GM12878 (cell line): ENCODE data around the gene PPP2R5C. TPM values are rescaled to one million over a fixed set of nuclear protein-coding genes. Genes with fewer than 3 reads are reported as not detected.

Experiments used
- ATAC-seq: fragments of 200-7000 bp; cut with Tn5 transposase; 3 replicates; pipeline ENCODE4 v1.9.1; 2020; ENCODE audit warnings: mild to moderate bottlenecking, moderate library complexity
- BruUV-seq: library from RNA; stranded (reverse); fragments of 400-500 nt; replicated peaks from 2 replicates; lab custom pipeline; 2021; lab: Mats Ljungman, UMichigan
- CTCF ChIA-PET: fragments of 300-600 bp; sonication (Branson Sonifier 250); formaldehyde crosslinking; extraction: SDS; loops from one replicate; lab custom pipeline; 2021; ENCODE audit warnings: inconsistent platforms; lab: Yijun Ruan, JAX
- POLR2A ChIA-PET: fragments of 350-600 bp; formaldehyde crosslinking; extraction: SDS; loops from one replicate; lab custom pipeline; 2021; ENCODE audit warnings: inconsistent platforms; lab: Charles Lee
- RAD21 ChIA-PET: fragments of 300-600 bp; sonication (Branson Sonifier 250); formaldehyde crosslinking; loops from one replicate; lab custom pipeline; 2023; ENCODE audit warnings: antibody characterized with exemption; ENCODE audit not compliant: unreplicated experiment; lab: Charles Lee
- SMC1A ChIA-PET: fragments of 300-600 bp; sonication (Branson Sonifier 250); formaldehyde crosslinking; loops from one replicate; lab custom pipeline; 2023; ENCODE audit not compliant: unreplicated experiment, uncharacterized antibody; lab: Charles Lee
- DNase-seq: peaks from one replicate; pipeline ENCODE4 v3.0.0-alpha.2; 2011; ENCODE audit warnings: low read depth, low spot score
- FAIRE-seq: peaks from 3 replicates; lab custom pipeline; 2011; peaks lifted over from hg19 to GRCh38; lab: Jason Lieb, UNC
- H2AFZ ChIP-seq: 2 replicates; pipeline ENCODE4 v1.6.0; 2011; ENCODE audit warnings: low read depth, low read length, control low read depth; ENCODE audit not compliant: control insufficient read depth
- H3K27ac ChIP-seq: 2 replicates; pipeline ENCODE4 v1.5.1; 2011; ENCODE audit warnings: control low read depth; ENCODE audit not compliant: control insufficient read depth, insufficient read depth
- H3K27me3 ChIP-seq, 2 experiments: replicated peaks in 1 of 2; 2 replicates each; pipeline versions ENCODE4 v1.6.0 to v1.6.1; 2011; ENCODE audit warnings: low read length in 1 of 2; ENCODE audit not compliant: control insufficient read depth in 2 of 2, insufficient read depth in 2 of 2
- H3K36me3 ChIP-seq, 2 experiments: 2 replicates each; pipeline ENCODE4 v1.5.1; 2011; ENCODE audit warnings: low read length in 1 of 2; ENCODE audit not compliant: control insufficient read depth in 2 of 2, insufficient read depth in 2 of 2
- H3K4me1 ChIP-seq: 2 replicates; pipeline ENCODE4 v1.6.1; 2011; ENCODE audit warnings: mild to moderate bottlenecking, low read length, moderate library complexity, mixed read lengths; ENCODE audit not compliant: control insufficient read depth, insufficient read depth
- H3K4me2 ChIP-seq: 2 replicates; pipeline ENCODE4 v1.6.0; 2011; ENCODE audit warnings: control low read depth; ENCODE audit not compliant: control insufficient read depth, insufficient read depth
- H3K4me3 ChIP-seq: fragments of 200-600 bp; sonication (generic); 2 replicates; pipeline ENCODE4 v1.5.1; 2016
- H3K79me2 ChIP-seq: 2 replicates; pipeline ENCODE4 v1.6.0; 2011; ENCODE audit warnings: low read length; ENCODE audit not compliant: control insufficient read depth, insufficient read depth
- H3K9ac ChIP-seq: 2 replicates; pipeline ENCODE4 v1.8.0; 2011; ENCODE audit warnings: low read length, control low read depth, mixed read lengths; ENCODE audit not compliant: control insufficient read depth, insufficient read depth
- H3K9me3 ChIP-seq: replicated peaks from 3 replicates; pipeline ENCODE4 v1.5.1; 2011; ENCODE audit warnings: mild to moderate bottlenecking, low read length; ENCODE audit not compliant: control insufficient read depth, insufficient read depth
- H4K20me1 ChIP-seq: 2 replicates; pipeline ENCODE4 v1.6.0; 2011; ENCODE audit not compliant: control insufficient read depth, insufficient read depth
- CTCF ChIP-seq, 3 experiments: IDR thresholded peaks in 2 of 3; conservative IDR thresholded peaks in 1 of 3; 2 replicates each; pipeline ENCODE4 v1.5.1; 2011; ENCODE audit warnings: low read depth in 3 of 3, low read length in 3 of 3, mild to moderate bottlenecking in 3 of 3, control low read depth in 2 of 3, moderate library complexity in 2 of 3, inconsistent platforms in 1 of 3, mixed read lengths in 1 of 3; ENCODE audit not compliant: control insufficient read depth in 2 of 3, insufficient read depth in 1 of 3; ENCODE audit errors: extremely low read depth in 1 of 3
- RAD21 ChIP-seq: IDR thresholded peaks from 2 replicates; pipeline ENCODE4 v1.6.1; 2011; ENCODE audit warnings: mild to moderate bottlenecking, low read depth, low read length, moderate library complexity; ENCODE audit not compliant: insufficient read depth
- RBBP5 ChIP-seq: fragments of 200-600 bp; sonication (generic); conservative IDR thresholded peaks from 2 replicates; pipeline ENCODE4 v1.6.1; 2016
- RFX5 ChIP-seq: IDR thresholded peaks from 2 replicates; pipeline ENCODE4 v1.6.1; 2011; ENCODE audit warnings: low read depth, low read length, improper control_type of control experiment
- WGBS: methylation state at CpG from one replicate; pipeline ENCODE4 v1.1.6; 2016; ENCODE audit warnings: low lambda C conversion rate; ENCODE audit not compliant: insufficient replicate concordance, insufficient coverage; ENCODE audit errors: missing lambda C conversion rate; 5-methylcytosine and 5-hydroxymethylcytosine counted together
- in situ Hi-C: fragments of 300-500 bp; cut with MboI; formaldehyde crosslinking; loops from 9 replicates; pipeline ENCODE4 v1.14.3; 2018; ENCODE audit warnings: mixed read lengths
- intact Hi-C: fragments of 100-400 bp; cut with micrococcal nuclease; formaldehyde crosslinking; loops from one replicate; pipeline ENCODE4 v1.14.2; 2022; ENCODE audit not compliant: unreplicated experiment
- polyA plus RNA-seq, 11 experiments: library from polyadenylated mRNA; depleted of rRNA in 4 of 11; unstranded in 6 of 11; stranded (reverse) in 5 of 11; fragments of >200 nt; fragmentation: Nextera tagmentation in 4 of 11; fragmentation: Illumina TruSeq in 1 of 11; extraction: Ambion mirVana in 4 of 11; extraction: Trizol in 1 of 11; gene quantifications; 1 replicate in 1 of 11; 2 replicates in 10 of 11; pipeline versions ENCODE4 v1.2.1 to v1.2.3, GENCODE V29; 2011 to 2016; ENCODE audit warnings: inconsistent platforms in 2 of 11, missing spikeins in 2 of 11, low read depth in 1 of 11
- total RNA-seq, 4 experiments: library from RNA; depleted of rRNA in 3 of 4; stranded (reverse); fragments of >200 nt in 3 of 4; fragmentation: Illumina TruSeq in 1 of 4; extraction: Trizol in 1 of 4; gene quantifications; 2 replicates each; pipeline versions ENCODE4 v1.2.1 to v1.2.3, GENCODE V29; 2013 to 2021

Gene PPP2R5C
- total and polyA plus RNA-seq, 10 of the 15 experiments (the other 5 are each of a cell fraction or from before 2014, with no cell fraction given), result 106 to 199 (median 144) TPM

- intact Hi-C loops, result no loop called here
- no peak overlapping the region for H3K4me2 ChIP-seq
- RAD21 ChIA-PET, result interaction anchor here (1.2 kb wide), 1 partner anchor 119 kb away, joined by 4 read pairs; no protein-coding TSS in a partner anchor
These were observed 128.4 kb downstream of the PPP2R5C start for GRCh38 chr14:101889898-101890297.

More at GRCh38 chr14:101889898-101890297, 128.4 kb downstream of the PPP2R5C start:
- peaks cover 13% of the 10 kb centered on the region in 2 experiments for H3K36me3 ChIP-seq
- H3K4me1 ChIP-seq, result no peaks in the 10 kb centered on the region
- ChIA-PET CTCF (interaction anchor here (1.5 kb wide), 1 partner anchor 119 kb away, joined by 4 read pairs; no protein-coding TSS in a partner anchor), SMC1A (interaction anchor here (0.9 kb wide), 1 partner anchor 63 kb away, joined by 3 read pairs; no protein-coding TSS in a partner anchor), POLR2A (interaction anchor here (0.7 kb wide), 1 partner anchor 100 kb away, joined by 4 read pairs; no protein-coding TSS in a partner anchor)
- H4K20me1 ChIP-seq, result no peaks in the 10 kb centered on the region
- ATAC-seq, result no peak
- no peak for DNase-seq
- FAIRE-seq, result no peak
- no peak overlapping the region for H2AFZ ChIP-seq
- TF ChIP-seq RFX5 (no peak), RBBP5 (no peak), CTCF (IDR thresholded peaks at IDR 0.05 in 2 of 3, conservative IDR thresholded peaks at IDR 0.05 in 1 of 3; ENCODE audit: control insufficient read depth in 2 of 3, extremely low read depth in 1 of 3, insufficient read depth in 1 of 3, low read depth in 3 of 3, low read length in 3 of 3) (0 out of 6 replicates have a peak, but pooled peaks of 2 of the 3 experiments have one; percentile 0 to 6), RAD21 (peak; percentile 48)
- in situ Hi-C loops, result no loop called here
- BruUV-seq, result TSS peak; percentile 33
- no peak overlapping the region for H3K4me3 ChIP-seq
- H3K9ac ChIP-seq, result no peak overlapping the region
- no peak overlapping the region for H3K27ac ChIP-seq
- no peaks in the 10 kb centered on the region for H3K79me2 ChIP-seq
- 79% methylated on average over 7 of the region's 7 CpGs for WGBS
- H3K9me3 ChIP-seq, result no peaks in the 10 kb centered on the region; the same call in 2 of the 3 replicates
- no peaks in the 10 kb centered on the region for H3K27me3 ChIP-seq
